ENCODE results near the gene SESTD1. TPM values are rescaled to one million over a fixed set of nuclear protein-coding genes. Genes with fewer than 3 reads are reported as not detected.
"Not testable (repeated sequence)": the region's sequence is repeated elsewhere in the genome, so short reads cannot be mapped to it uniquely, and the experiment has no call there.

SESTD1 gene
- total RNA-seq, 2 experiments from 2014 or later, result 2.6 to 2.8 TPM

DNA sequence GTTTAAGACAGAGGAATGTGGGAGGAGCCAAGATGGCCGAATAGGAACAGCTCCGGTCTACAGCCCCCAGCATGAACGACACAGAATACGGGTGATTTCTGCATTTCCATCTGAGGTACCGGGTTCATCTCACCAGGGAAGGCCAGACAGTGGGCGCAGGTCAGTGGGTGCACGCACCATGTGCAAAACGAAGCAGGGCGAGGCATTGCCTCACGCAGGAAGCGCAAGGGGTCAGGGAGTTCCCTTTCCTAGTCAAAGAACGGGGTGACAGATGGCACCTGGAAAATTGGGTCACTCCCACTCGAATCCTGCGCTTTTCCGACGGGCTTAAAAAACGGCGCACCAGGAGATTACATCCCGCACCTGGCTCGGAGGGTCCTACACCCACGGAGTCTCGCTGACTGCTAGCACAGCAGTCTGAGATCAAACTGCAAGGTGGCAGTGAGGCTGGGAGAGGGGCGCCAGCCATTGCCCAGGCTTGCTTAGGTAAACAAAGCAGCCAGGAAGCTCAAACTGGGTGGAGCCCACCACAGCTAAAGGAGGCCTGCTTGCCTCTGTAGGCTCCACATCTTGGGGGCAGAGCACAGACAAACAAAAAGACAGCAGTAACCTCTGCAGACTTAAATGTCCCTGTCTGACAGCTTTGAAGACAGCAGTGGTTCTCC is 68.6 kb downstream of the SESTD1 start:
- POLR2A ChIA-PET, CTCF ChIA-PET: not testable (repeated sequence)

- CTCF ChIA-PET, result no interaction called here
- POLR2A ChIA-PET, result no interaction called here
Observed at GRCh38 chr2:179195141-179195540, 69.5 kb downstream of the SESTD1 start.

DNA sequence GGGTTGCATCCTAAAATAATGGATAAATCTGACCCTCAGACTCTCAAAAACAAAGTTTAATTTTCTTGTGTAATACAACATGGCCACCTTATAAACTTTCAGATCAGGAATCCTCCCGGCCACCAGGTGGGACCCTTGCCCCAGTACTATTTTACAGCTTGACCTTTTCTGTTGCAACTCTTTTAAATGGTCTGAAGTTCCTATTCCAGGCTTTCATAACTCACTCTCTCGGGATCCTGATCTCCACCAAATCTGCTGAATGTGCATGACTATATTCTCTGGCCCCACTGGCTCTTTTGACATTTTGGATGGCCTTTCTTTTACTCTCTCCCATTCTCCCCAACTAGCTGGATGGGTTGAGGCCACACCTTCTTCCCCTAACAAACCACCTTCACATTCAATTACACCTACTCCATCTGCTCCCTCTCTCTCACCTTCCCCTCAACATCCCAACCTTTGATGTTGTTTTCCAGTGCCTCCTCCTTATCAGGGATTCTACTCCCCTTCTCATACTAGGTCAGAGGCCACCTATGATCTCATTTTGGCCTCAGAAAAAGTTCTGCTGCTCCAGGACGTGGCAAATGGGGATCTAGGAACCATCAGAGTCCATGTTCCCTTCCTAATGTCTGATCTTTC is 70.8 kb downstream of the SESTD1 start:
- CTCF ChIA-PET, result no interaction called here
- POLR2A ChIA-PET, result no interaction called here

GRCh38 chr2:179191110-179191509 is 73.5 kb downstream of the SESTD1 start:
- ChIA-PET POLR2A (no interaction called here), CTCF (no interaction called here)

- ChIA-PET POLR2A (no interaction called here), CTCF (no interaction called here)
Observed at GRCh38 chr2:179186126-179186525, 78.5 kb downstream of the SESTD1 start.

GRCh38 chr2:179184610-179185009 is 80.0 kb downstream of the SESTD1 start:
- CTCF ChIA-PET, result no interaction called here
- POLR2A ChIA-PET, result no interaction called here

DNA sequence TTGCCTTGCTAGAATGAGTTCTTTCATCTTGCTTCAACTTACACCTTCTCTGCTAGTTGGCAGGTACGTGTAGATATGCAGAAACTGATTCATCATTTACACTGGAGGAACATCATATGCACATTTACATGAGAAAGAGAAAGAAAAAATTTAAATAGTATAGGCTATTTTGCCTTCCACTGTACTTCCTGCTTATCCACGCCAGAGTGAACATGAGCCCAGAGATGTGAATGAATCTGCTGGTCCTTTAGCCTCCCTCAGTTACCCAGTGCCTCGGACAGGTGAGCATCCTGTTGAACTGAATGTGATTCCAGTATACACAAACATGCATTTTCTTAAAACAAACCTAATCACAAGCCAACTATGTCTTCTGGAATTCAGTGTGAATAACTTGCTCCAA is 83.6 kb downstream of the SESTD1 start:
- ChIA-PET CTCF (no interaction called here), POLR2A (no interaction called here)

DNA sequence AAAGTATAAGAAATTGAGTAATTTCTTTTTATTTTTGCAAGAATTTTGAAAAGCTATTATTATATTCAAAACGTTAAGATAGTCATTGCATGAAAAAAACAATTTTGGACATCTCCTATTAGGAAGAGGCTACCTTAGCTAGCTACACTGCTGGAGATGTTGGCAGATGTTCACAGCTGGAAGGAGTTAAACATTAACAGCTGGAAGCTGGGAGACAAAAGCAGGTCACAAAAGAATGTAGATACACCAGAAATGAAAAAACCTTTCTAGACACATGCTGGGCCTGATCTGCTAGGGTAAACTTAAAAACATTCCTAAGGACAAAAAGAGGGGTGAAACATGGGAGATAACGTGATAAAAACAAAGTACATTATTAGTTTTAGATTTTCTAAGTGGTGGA is 84.4 kb downstream of the SESTD1 start:
- ChIA-PET POLR2A (no interaction called here), CTCF (no interaction called here)

DNA sequence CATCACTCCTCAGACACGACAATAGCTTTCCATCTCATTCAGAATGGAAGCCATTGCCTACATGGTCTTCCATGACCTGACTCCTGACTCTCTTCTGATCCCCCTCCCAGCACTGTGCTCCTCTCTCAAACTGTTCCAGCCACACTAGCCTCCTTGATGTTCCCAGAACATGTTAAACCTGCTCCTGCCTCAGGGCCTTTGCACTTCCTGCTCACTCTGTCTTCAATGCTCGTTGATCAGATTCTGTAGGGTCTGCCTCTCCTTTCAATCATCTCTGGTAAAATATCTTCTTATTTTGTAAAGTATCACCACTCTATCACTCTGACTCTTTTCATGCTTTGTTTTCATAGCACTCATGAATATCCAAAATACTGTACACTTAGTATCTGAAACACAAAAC is 84.9 kb downstream of the SESTD1 start:
- ChIA-PET POLR2A (no interaction called here), CTCF (no interaction called here)

GRCh38 chr2:179177694-179178093 is 86.9 kb downstream of the SESTD1 start:
- CTCF ChIA-PET, result no interaction called here
- POLR2A ChIA-PET, result no interaction called here

DNA sequence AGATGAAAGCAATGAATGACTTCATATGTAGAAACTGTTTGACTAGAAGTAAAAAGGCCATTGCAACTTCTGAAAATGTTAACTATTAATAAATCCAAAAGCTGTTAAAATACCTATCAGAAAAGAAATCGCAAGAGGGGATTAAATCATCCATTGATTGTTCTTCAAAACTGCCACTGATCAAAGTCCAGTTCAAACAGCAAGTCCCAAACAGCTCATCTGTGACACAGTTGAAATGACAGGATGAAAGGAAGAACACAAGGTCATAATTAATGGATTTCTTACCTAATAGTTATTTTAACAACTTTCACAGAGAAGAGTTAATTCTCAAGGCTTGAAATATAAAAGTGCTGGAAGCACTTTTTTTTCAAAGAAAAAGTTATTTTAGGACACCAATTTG is 90.4 kb downstream of the SESTD1 start:
- ChIA-PET CTCF (no interaction called here), POLR2A (no interaction called here)

DNA sequence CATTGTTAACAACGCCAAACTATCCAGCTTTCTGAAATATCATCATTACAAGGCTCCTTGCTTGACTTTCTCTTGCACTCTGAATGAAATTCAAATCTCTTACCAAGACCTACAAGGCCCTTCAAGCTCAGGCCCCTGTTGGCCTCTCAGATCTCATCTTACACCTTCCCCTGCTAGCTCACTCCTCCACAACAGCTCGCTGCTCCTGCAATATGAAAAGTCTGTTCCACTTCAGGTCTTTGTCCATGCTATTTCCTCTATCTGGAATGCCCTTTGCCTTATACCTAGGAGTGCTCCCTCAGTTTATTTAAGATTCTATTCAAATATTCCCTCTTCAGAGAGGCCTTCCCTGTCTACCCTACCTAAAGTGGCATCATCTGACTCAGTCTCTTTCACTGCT is 91.7 kb downstream of the SESTD1 start:
- CTCF ChIA-PET, result no interaction called here
- POLR2A ChIA-PET, result interaction anchor here (0.8 kb wide), 1 partner anchor 423 kb away, joined by 3 read pairs; no protein-coding TSS in a partner anchor

- POLR2A ChIA-PET, result no interaction called here
- CTCF ChIA-PET, result no interaction called here
Observed at GRCh38 chr2:179171371-179171770, 93.3 kb downstream of the SESTD1 start.

- CTCF ChIA-PET, result no interaction called here
- POLR2A ChIA-PET, result no interaction called here
Observed at GRCh38 chr2:179170901-179171300, 93.7 kb downstream of the SESTD1 start.

DNA sequence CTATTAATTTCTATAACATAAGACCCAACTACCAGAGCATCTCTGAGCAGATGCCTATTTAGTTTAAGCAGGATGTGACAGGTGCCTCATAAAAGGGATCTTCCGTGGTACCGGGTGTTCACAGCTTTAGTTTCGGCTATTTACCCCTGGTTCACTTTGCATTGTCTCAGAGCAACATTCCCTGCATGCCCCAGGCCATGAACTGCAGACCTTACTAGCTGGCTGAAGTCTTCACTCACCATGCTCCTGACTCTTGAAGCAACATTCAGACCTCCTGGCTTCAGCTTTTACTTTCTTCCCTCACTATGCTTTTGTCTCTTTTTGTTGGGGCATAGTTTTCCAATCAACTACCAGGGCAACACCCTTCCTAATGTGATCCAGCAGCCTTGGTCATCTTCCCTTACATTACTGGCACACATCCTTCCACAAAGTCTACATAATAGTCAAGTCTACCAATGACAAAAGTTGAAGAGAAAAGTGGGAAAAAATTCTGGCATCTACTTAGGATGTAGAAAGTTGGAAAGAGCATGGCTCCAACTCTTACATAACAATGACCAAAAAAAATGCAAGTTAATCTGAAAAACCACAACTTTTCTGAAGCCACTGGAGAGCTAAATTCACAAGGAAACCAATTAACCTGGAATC is 99.2 kb downstream of the SESTD1 start:
- CTCF ChIA-PET, result no interaction called here
- POLR2A ChIA-PET, result interaction anchor here (0.6 kb wide), 1 partner anchor 704 kb away, joined by 4 read pairs; no protein-coding TSS in a partner anchor

- ChIA-PET POLR2A (no interaction called here), CTCF (no interaction called here)
Observed at GRCh38 chr2:179141206-179141605, 123.4 kb downstream of the SESTD1 start.

DNA sequence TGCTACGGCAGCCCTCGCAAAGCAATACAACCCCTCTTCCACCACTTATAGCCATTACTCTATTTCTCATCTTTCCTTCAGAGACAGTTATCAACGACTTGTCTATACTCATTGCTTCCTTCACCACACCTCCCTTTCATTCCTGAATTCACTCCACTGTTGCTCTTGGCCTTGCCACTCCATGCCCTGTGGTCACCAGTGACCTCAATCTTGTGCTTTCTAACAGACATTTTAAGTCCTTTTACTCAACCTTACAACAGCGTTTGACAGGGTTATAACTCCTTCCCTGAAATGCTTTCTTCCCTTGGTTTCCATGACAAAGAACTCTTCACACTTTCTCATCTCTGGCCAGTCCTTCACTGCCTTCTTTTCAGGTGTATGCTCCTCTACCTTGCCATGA is 124.1 kb downstream of the SESTD1 start:
- CTCF ChIA-PET, result no interaction called here
- POLR2A ChIA-PET, result no interaction called here

DNA sequence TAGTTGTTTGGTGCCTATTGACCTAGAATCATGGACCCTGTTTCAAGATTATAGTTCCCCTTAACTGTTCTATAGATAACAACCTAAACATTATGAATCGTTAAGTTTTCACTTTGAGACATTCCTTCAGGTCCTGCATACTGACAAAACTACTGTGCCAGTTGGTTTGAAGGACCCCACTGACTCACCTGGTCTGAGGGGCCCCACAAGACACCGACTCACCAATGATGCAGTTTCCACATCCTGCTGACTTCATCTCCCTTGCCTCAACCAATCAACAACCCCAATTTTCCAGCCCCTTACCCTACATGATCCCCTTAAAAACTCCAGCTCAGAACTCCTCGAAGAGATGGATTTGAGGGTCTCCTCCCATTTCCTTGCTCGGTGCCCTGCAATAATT is 125.1 kb downstream of the SESTD1 start:
- POLR2A ChIA-PET, result no interaction called here
- CTCF ChIA-PET, result no interaction called here

DNA sequence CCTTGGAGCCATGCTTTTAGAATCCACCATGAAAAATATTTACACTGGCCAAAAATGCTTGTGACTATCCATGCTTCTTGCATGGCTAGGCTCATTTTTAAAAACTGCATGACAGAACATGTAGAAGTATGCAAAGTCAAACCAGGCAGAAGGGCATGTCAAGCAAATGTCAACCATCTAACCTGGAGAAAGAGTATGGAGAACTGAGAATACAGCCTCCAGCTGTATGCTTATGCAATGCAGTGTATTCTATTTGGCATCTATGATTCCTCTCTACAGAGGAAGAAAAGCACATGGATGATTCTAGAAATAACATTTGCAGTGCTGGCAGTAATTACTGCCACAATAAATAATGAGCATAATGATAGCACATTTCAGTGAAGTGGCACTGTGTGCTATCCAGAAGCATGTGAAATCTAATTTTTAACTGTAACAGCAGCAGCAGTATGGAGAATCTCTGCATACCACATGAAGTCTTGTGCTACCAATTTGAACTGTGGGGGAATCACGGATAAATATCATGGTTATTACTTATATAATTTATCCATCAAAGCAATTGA is 127.4 kb downstream of the SESTD1 start:
- CTCF ChIA-PET, result no interaction called here
- POLR2A ChIA-PET, result no interaction called here

DNA sequence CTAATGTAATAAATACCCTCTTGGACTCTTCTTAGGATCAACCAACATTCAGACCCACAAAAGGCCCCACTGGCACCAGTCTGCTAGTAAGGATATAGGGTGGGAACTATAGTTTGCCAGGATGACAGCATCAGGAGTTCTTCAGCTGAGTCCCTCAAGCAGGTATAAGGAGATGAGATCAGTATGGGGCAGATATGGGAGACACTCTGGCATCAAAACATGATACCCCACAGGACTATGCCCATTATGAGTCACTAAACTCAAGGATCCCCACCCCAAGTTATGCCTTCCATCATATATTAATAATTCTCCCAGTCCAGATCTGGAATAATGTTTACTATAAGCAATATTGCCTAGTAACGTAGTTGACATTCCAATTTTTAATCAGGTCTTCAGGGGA is 131.6 kb downstream of the SESTD1 start:
- CTCF ChIA-PET, result no interaction called here
- POLR2A ChIA-PET, result no interaction called here

- ChIA-PET CTCF (no interaction called here), POLR2A (no interaction called here)
Observed at GRCh38 chr2:179132076-179132475, 132.6 kb downstream of the SESTD1 start.

Measured in activated CD8-positive, alpha-beta memory T cell treated with anti-CD3 and anti-CD28 coated beads for 36 hours (primary cell).